Measurements from ENCODE around the gene RETREG1. TPM values are rescaled to one million over a fixed set of nuclear protein-coding genes. Genes with fewer than 3 reads are reported as not detected.

The RETREG1 gene
- total and polyA plus RNA-seq, 9 donors: 1.0 to 20.0 (median 4.0) TPM

- no peak overlapping the region for H3K4me3 ChIP-seq
- TF ChIP-seq POLR2A (IDR thresholded peaks at IDR 0.05) (no peak), CTCF (IDR thresholded peaks at IDR 0.05) (no peak)
- H3K4me1 ChIP-seq (ENCODE audit: insufficient read depth): no peaks in the 10 kb centered on the region
- H3K9me3 ChIP-seq: no peaks in the 10 kb centered on the region
- no peak overlapping the region for H3K27ac ChIP-seq
- WGBS, 3 donors: 75 to 89% (median 86%) methylated on average over 2 of the region's 2 CpGs
- DNase-seq: no peak
- intact Hi-C loops (cut with DNase I): no loop called here
- no peaks in the 10 kb centered on the region for H3K36me3 ChIP-seq
- no peaks in the 10 kb centered on the region for H3K27me3 ChIP-seq
These were observed 98.2 kb downstream of the RETREG1 start for GRCh38 chr5:16518606-16519005.

GRCh38 chr5:16515532-16515931 is 101.3 kb downstream of the RETREG1 start:
- no peak for TF ChIP-seq CTCF (IDR thresholded peaks at IDR 0.05)
- no peak for TF ChIP-seq EP300 (IDR thresholded peaks at IDR 0.05)
- Histone ChIP-seq H3K4me3 (no peak overlapping the region), H3K9me3 (no peaks in the 10 kb centered on the region), H3K4me1 (ENCODE audit: insufficient read depth) (no peaks in the 10 kb centered on the region), H3K27me3 (no peaks in the 10 kb centered on the region), H3K36me3 (no peaks in the 10 kb centered on the region), H3K27ac (no peak overlapping the region)
- no peak for DNase-seq
- intact Hi-C loops (cut with DNase I): no loop called here
- 78 to 94% (median 94%) methylated on average over 4 of the region's 4 CpGs for WGBS, 3 donors

- no peaks in the 10 kb centered on the region for H3K36me3 ChIP-seq
- TF ChIP-seq EP300 (IDR thresholded peaks at IDR 0.05): no peak
- TF ChIP-seq CTCF (IDR thresholded peaks at IDR 0.05): no peak
- TF ChIP-seq POLR2A (IDR thresholded peaks at IDR 0.05): no peak
- no peak overlapping the region for H3K4me3 ChIP-seq
- no peaks in the 10 kb centered on the region for H3K27me3 ChIP-seq
- WGBS, 3 donors: 92 to 95% (median 94%) methylated on average over 3 of the region's 3 CpGs
- H3K27ac ChIP-seq: no peak overlapping the region
- DNase-seq: no peak
- intact Hi-C loops (cut with DNase I): no loop called here
- H3K4me1 ChIP-seq (ENCODE audit: insufficient read depth): peaks cover 3% of the 10 kb centered on the region
- no peaks in the 10 kb centered on the region for H3K9me3 ChIP-seq
These were observed 106.7 kb downstream of the RETREG1 start for GRCh38 chr5:16510098-16510497.

- Histone ChIP-seq H3K4me3 (no peak overlapping the region), H3K4me1 (ENCODE audit: insufficient read depth) (peaks cover 3% of the 10 kb centered on the region), H3K36me3 (no peaks in the 10 kb centered on the region), H3K27me3 (no peaks in the 10 kb centered on the region), H3K9me3 (no peaks in the 10 kb centered on the region), H3K27ac (no peak overlapping the region)
- DNase-seq: peak in 2 of 5 donors; percentile 21 to 40
- no peak for TF ChIP-seq POLR2A (IDR thresholded peaks at IDR 0.05)
- TF ChIP-seq CTCF (IDR thresholded peaks at IDR 0.05): no peak
- no peak for TF ChIP-seq EP300 (IDR thresholded peaks at IDR 0.05)
- WGBS, 3 donors: 24 to 44% (median 35%) methylated on average over 15 of the region's 15 CpGs
- intact Hi-C loops (cut with DNase I): no loop called here
These were observed 107.9 kb downstream of the RETREG1 start for GRCh38 chr5:16508730-16509531.
